IMR-90 (cell line): ENCODE measurements around the gene PPARG. TPM values are rescaled to one million over a fixed set of nuclear protein-coding genes. Genes with fewer than 3 reads are reported as not detected.

Experiments
- ATAC-seq: fragments of 200-7000 bp; cut with Tn5 transposase; 2 replicates; pipeline ENCODE4 v1.9.1; 2020; ENCODE audit warnings: low read depth, mild to moderate bottlenecking, moderate library complexity
- BruUV-seq: library from RNA; stranded (reverse); fragments of 400-500 nt; replicated peaks from 2 replicates; lab custom pipeline; 2021; lab: Mats Ljungman, UMichigan
- CTCF ChIA-PET: fragments of 300-600 bp; formaldehyde crosslinking; extraction: SDS; loops from one replicate; lab custom pipeline; 2021; ENCODE audit warnings: antibody characterized with exemption; lab: Yijun Ruan, JAX
- POLR2A ChIA-PET: fragments of 300-600 bp; sonication (Branson Sonifier 250); formaldehyde crosslinking; loops from one replicate; lab custom pipeline; 2022; ENCODE audit warnings: antibody characterized with exemption; ENCODE audit not compliant: unreplicated experiment; lab: Charles Lee
- DNase-seq: peaks from one replicate; pipeline ENCODE4 v3.0.0; 2013
- H2AFZ ChIP-seq: replicated peaks from 2 replicates; pipeline ENCODE3; 2013; ENCODE audit warnings: low read length, mild to moderate bottlenecking; ENCODE audit not compliant: poor library complexity
- H2AK5ac ChIP-seq: 2 replicates; pipeline ENCODE4 v1.6.1; 2013; ENCODE audit warnings: low read depth, low read length, inconsistent platforms
- H2AK9ac ChIP-seq: replicated peaks from 2 replicates; pipeline ENCODE3; 2013; ENCODE audit warnings: mild to moderate bottlenecking, low read depth, low read length, moderate library complexity; ENCODE audit not compliant: poor library complexity
- H2BK120ac ChIP-seq: 2 replicates; pipeline ENCODE4 v1.6.1; 2013; ENCODE audit warnings: low read depth, low read length, inconsistent platforms
- H2BK15ac ChIP-seq: 3 replicates; pipeline ENCODE4 v1.6.1; 2013; ENCODE audit warnings: low read depth, low read length, inconsistent platforms
- H2BK20ac ChIP-seq: 2 replicates; pipeline ENCODE4 v1.6.1; 2013; ENCODE audit warnings: low read depth, mild to moderate bottlenecking, inconsistent platforms, low read length, moderate library complexity
- H2BK5ac ChIP-seq: 2 replicates; pipeline ENCODE4 v1.6.1; 2013; ENCODE audit warnings: mild to moderate bottlenecking, low read depth, low read length, inconsistent platforms; ENCODE audit not compliant: poor library complexity, severe bottlenecking
- H3K14ac ChIP-seq: replicated peaks from 2 replicates; pipeline ENCODE4 v1.6.1; 2013; ENCODE audit warnings: low read depth, low read length, inconsistent platforms
- H3K18ac ChIP-seq: 2 replicates; pipeline ENCODE4 v1.6.1; 2013; ENCODE audit warnings: low read depth, low read length, control low read depth
- H3K23ac ChIP-seq: 2 replicates; pipeline ENCODE4 v1.6.1; 2013; ENCODE audit warnings: low read depth, low read length, inconsistent platforms
- H3K27ac ChIP-seq: 2 replicates; pipeline ENCODE4 v1.5.1; 2013; ENCODE audit warnings: mild to moderate bottlenecking, control low read depth, low read length; ENCODE audit not compliant: insufficient read depth
- H3K27me3 ChIP-seq: 2 replicates; pipeline ENCODE4 v1.6.1; 2013; ENCODE audit warnings: low read length; ENCODE audit not compliant: control insufficient read depth, insufficient read depth
- H3K36me3 ChIP-seq: 2 replicates; pipeline ENCODE4 v1.6.1; 2013; ENCODE audit warnings: low read length, mixed read lengths; ENCODE audit not compliant: control insufficient read depth, insufficient read depth
- H3K4ac ChIP-seq: 2 replicates; pipeline ENCODE4 v1.6.1; 2013; ENCODE audit warnings: low read depth, low read length, inconsistent platforms
- H3K4me1 ChIP-seq: 2 replicates; pipeline ENCODE4 v1.6.1; 2013; ENCODE audit warnings: low read length, mixed read lengths; ENCODE audit not compliant: control insufficient read depth, insufficient read depth
- H3K4me2 ChIP-seq: 2 replicates; pipeline ENCODE4 v1.6.1; 2013; ENCODE audit warnings: low read depth, mild to moderate bottlenecking, control low read depth, low read length, moderate library complexity
- H3K4me3 ChIP-seq: 2 replicates; pipeline ENCODE4 v1.5.1; 2013; ENCODE audit warnings: low read depth, mild to moderate bottlenecking, control low read depth, low read length, moderate library complexity; ENCODE audit not compliant: insufficient read depth
- H3K56ac ChIP-seq: 2 replicates; pipeline ENCODE4 v1.6.1; 2013; ENCODE audit warnings: low read length, inconsistent platforms; ENCODE audit not compliant: insufficient read depth; ENCODE audit errors: extremely low read depth
- H3K79me1 ChIP-seq, 2 experiments: 2 replicates each; pipeline ENCODE4 v1.6.1; 2013; ENCODE audit warnings: low read length in 2 of 2, inconsistent platforms in 1 of 2, low read depth in 1 of 2
- H3K9ac ChIP-seq: 2 replicates; pipeline ENCODE4 v1.6.1; 2013; ENCODE audit warnings: low read depth, low read length, control low read depth
- H3K9me1 ChIP-seq: 2 replicates; pipeline ENCODE4 v1.6.1; 2013; ENCODE audit warnings: low read length, inconsistent platforms; ENCODE audit not compliant: insufficient read depth
- H3K9me3 ChIP-seq: 2 replicates; pipeline ENCODE4 v1.6.1; 2013; ENCODE audit warnings: low read length; ENCODE audit not compliant: control insufficient read depth, insufficient read depth
- H4K20me1 ChIP-seq: 2 replicates; pipeline ENCODE4 v1.6.1; 2013; ENCODE audit warnings: low read length, inconsistent platforms; ENCODE audit not compliant: insufficient read depth
- H4K5ac ChIP-seq: 2 replicates; pipeline ENCODE4 v1.6.1; 2013; ENCODE audit warnings: mild to moderate bottlenecking, low read depth, low read length, control low read depth
- H4K8ac ChIP-seq, 2 experiments: 2 replicates each; pipeline ENCODE4 v1.6.1; 2013; ENCODE audit warnings: low read depth in 2 of 2, low read length in 2 of 2, control low read depth in 1 of 2, inconsistent platforms in 1 of 2
- H4K91ac ChIP-seq: 2 replicates; pipeline ENCODE4 v1.6.1; 2013; ENCODE audit warnings: low read depth, low read length, inconsistent platforms; ENCODE audit not compliant: insufficient read depth
- BHLHE40 ChIP-seq: fragments of 150-350 bp; IDR thresholded peaks from 2 replicates; pipeline ENCODE4 v1.6.1; 2016; ENCODE audit warnings: mild to moderate bottlenecking, low read depth, low read length
- CEBPB ChIP-seq: IDR thresholded peaks from 2 replicates; pipeline ENCODE4 v1.6.1; 2012; ENCODE audit warnings: low read depth, low read length, improper control_type of control experiment
- CHD1 ChIP-seq: IDR thresholded peaks from 2 replicates; pipeline ENCODE4 v1.6.1; 2012; ENCODE audit warnings: low read depth, low read length, improper control_type of control experiment
- CTCF ChIP-seq: conservative IDR thresholded peaks from 2 replicates; pipeline ENCODE4 v1.5.1; 2012; ENCODE audit warnings: mild to moderate bottlenecking, low read depth, low read length, improper control_type of control experiment
- ELK1 ChIP-seq: fragments of 150-350 bp; IDR thresholded peaks from 2 replicates; pipeline ENCODE4 v1.6.1; 2016; ENCODE audit warnings: low read depth, mild to moderate bottlenecking, low read length, moderate library complexity, borderline replicate concordance
- FOS ChIP-seq: fragments of 150-350 bp; IDR thresholded peaks from 2 replicates; pipeline ENCODE4 v1.6.1; 2016; ENCODE audit warnings: low read depth, low read length
- MAFK ChIP-seq: IDR thresholded peaks from 2 replicates; pipeline ENCODE4 v1.6.1; 2012; ENCODE audit warnings: low read depth, low read length, improper control_type of control experiment
- MAZ ChIP-seq: IDR thresholded peaks from 2 replicates; pipeline ENCODE4 v1.6.1; 2012; ENCODE audit warnings: low read depth, mild to moderate bottlenecking, low read length, improper control_type of control experiment, moderate library complexity, borderline replicate concordance
- NFE2L2 ChIP-seq: fragments of 150-350 bp; IDR thresholded peaks from 2 replicates; pipeline ENCODE4 v1.6.1; 2016; ENCODE audit warnings: low read depth, mild to moderate bottlenecking, low read length
- POLR2A ChIP-seq: IDR thresholded peaks from 2 replicates; pipeline ENCODE4 v1.6.1; 2012; ENCODE audit warnings: mild to moderate bottlenecking, low read depth, low read length
- RAD21 ChIP-seq: IDR thresholded peaks from 2 replicates; pipeline ENCODE4 v1.6.1; 2012; ENCODE audit warnings: low read length, improper control_type of control experiment
- RCOR1 ChIP-seq: IDR thresholded peaks from 2 replicates; pipeline ENCODE4 v1.6.1; 2012; ENCODE audit warnings: mild to moderate bottlenecking, low read length, improper control_type of control experiment; ENCODE audit not compliant: insufficient replicate concordance
- RFX5 ChIP-seq: IDR thresholded peaks from 2 replicates; pipeline ENCODE4 v1.8.0; 2012; ENCODE audit warnings: low read depth, mild to moderate bottlenecking, low read length, moderate library complexity
- SMC3 ChIP-seq: fragments of 150-350 bp; IDR thresholded peaks from 2 replicates; pipeline ENCODE4 v1.6.1; 2016; ENCODE audit warnings: low read depth, mild to moderate bottlenecking, antibody characterized with exemption, low read length, moderate library complexity
- USF2 ChIP-seq: fragments of 150-350 bp; IDR thresholded peaks from 2 replicates; pipeline ENCODE4 v1.6.1; 2017; ENCODE audit warnings: mild to moderate bottlenecking, antibody characterized with exemption, low read length, low read depth
- WGBS, 2 experiments: methylation state at CpG; one replicate each; pipeline versions ENCODE4 v1.1.5 to v1.1.7; 2013; ENCODE audit warnings: missing lambda C conversion rate in 2 of 2; ENCODE audit not compliant: insufficient read length in 1 of 2; ENCODE audit errors: extremely low coverage in 2 of 2; 5-methylcytosine and 5-hydroxymethylcytosine counted together
- dilution Hi-C: fragments of 300-500 bp; cut with HindIII; formaldehyde crosslinking; loops from one replicate; pipeline ENCODE4 v1.14.3; 2018; ENCODE audit warnings: low sequenced_read_pairs; ENCODE audit not compliant: unreplicated experiment
- in situ Hi-C: fragments of 300-500 bp; cut with MboI; formaldehyde crosslinking; loops from 3 replicates; pipeline ENCODE4 v1.14.3; 2019; ENCODE audit warnings: low sequenced_read_pairs, inconsistent platforms, mixed read lengths
- intact Hi-C: fragments of 100-400 bp; cut with micrococcal nuclease; formaldehyde crosslinking; loops from 2 replicates; pipeline ENCODE4 v1.10.0; 2022
- polyA plus RNA-seq, 3 experiments: library from polyadenylated mRNA; depleted of rRNA; stranded (reverse); fragments of >200 nt; gene quantifications; 2 replicates each; pipeline ENCODE4 v1.2.3, GENCODE V29; 2012; ENCODE audit warnings: low replicate concordance in 1 of 3
- total RNA-seq: library from RNA; depleted of rRNA; stranded (reverse); fragments of >200 nt; gene quantifications from 2 replicates; pipeline ENCODE4 v1.2.3, GENCODE V29; 2012

The PPARG gene
- total and polyA plus RNA-seq, 2 of the 4 experiments (the other 2 are of a cell fraction): 11.2 to 23.8 TPM

- intact Hi-C loops (no loop called here), in situ Hi-C loops (no loop called here), dilution Hi-C loops (no loop called here)
- Histone ChIP-seq H3K18ac (no peak overlapping the region), H3K4me1 (no peaks in the 10 kb centered on the region), H2BK20ac (no peak overlapping the region), H3K14ac (no peak overlapping the region), H2AFZ (no peak overlapping the region), H2BK120ac (no peak overlapping the region), H2BK5ac (no peak overlapping the region), H2BK15ac (no peak overlapping the region), H3K9ac (no peak overlapping the region), H3K56ac (no peak overlapping the region), H3K9me3 (no peaks in the 10 kb centered on the region), H3K4me3 (no peak overlapping the region), H3K4me2 (no peak overlapping the region), H2AK9ac (no peak overlapping the region), H4K5ac (no peak overlapping the region), H4K20me1 (no peaks in the 10 kb centered on the region), H4K91ac (no peak overlapping the region), H3K79me1 (no peaks in the 10 kb centered on the region), H3K23ac (no peak overlapping the region), H3K27ac (no peak overlapping the region), H2AK5ac (no peak overlapping the region), H3K27me3 (no peaks in the 10 kb centered on the region; the same call in 1 of the 2 replicates), H3K4ac (no peak overlapping the region), H3K36me3 (no peaks in the 10 kb centered on the region), H4K8ac (no peak overlapping the region), H3K9me1 (no peaks in the 10 kb centered on the region)
- no peak for DNase-seq
- 100% methylated on average over 1 of the region's 3 CpGs; no CpG with 5 or more reads in 1 of the 2 experiments for WGBS, 2 experiments
- ATAC-seq: no peak
- CTCF ChIA-PET: no interaction called here
- no TSS peak for BruUV-seq
- TF ChIP-seq MAZ (no peak), BHLHE40 (no peak), ELK1 (no peak), CEBPB (no peak), CHD1 (no peak), SMC3 (no peak), RCOR1 (no peak), POLR2A (no peak), FOS (no peak), RFX5 (no peak), NFE2L2 (no peak), MAFK (no peak), CTCF (no peak), USF2 (no peak), RAD21 (no peak)
- POLR2A ChIA-PET: no interaction called here
Observed at GRCh38 chr3:12460127-12460526, 171.3 kb downstream of the PPARG start.
